Ovary (tissue), 9 donors: ENCODE results near the gene PITPNB. TPM values are rescaled to one million over a fixed set of nuclear protein-coding genes. Genes with fewer than 3 reads are reported as not detected.

Source experiments
- DNase-seq, 5 donors: peaks; one replicate each; pipeline ENCODE4 v3.0.0-alpha.2; 2019 to 2020
- H3K27ac ChIP-seq, 2 donors: fragments of 200-600 bp; one replicate each; pipeline versions ENCODE4 v1.5.1 to v1.8.0; 2019 to 2022
- H3K27me3 ChIP-seq: fragments of 200-600 bp; one replicate; pipeline ENCODE4 v1.8.0; 2022
- H3K36me3 ChIP-seq: fragments of 200-600 bp; sonication (generic); one replicate; pipeline ENCODE4 v1.5.1; 2019
- H3K4me1 ChIP-seq: one replicate; pipeline ENCODE4 v1.8.1; 2013; ENCODE audit warnings: mild to moderate bottlenecking, moderate library complexity; ENCODE audit not compliant: insufficient read depth
- H3K4me3 ChIP-seq: fragments of 200-600 bp; sonication (generic); one replicate; pipeline ENCODE4 v1.5.1; 2017
- H3K9me3 ChIP-seq, 2 donors: fragments of 200-600 bp in 1 of 2; sonication (generic) in 1 of 2; one replicate each; pipeline versions ENCODE4 v1.5.1 to v1.8.1; 2013 to 2019; ENCODE audit warnings: mild to moderate bottlenecking in 1 of 2, moderate library complexity in 1 of 2
- EP300 ChIP-seq: sonication (generic); formaldehyde crosslinking; IDR thresholded peaks from one replicate; pipeline ENCODE4 v1.6.1; 2017; ENCODE audit warnings: antibody characterized with exemption
- POLR2A ChIP-seq: fragments of 450-650 bp; IDR thresholded peaks from one replicate; pipeline ENCODE4 v1.6.1; 2017; ENCODE audit warnings: antibody characterized with exemption, mild to moderate bottlenecking, moderate library complexity
- WGBS, 3 donors: extraction: QIAGEN DNeasy Blood & Tissue Kit in 1 of 3; methylation state at CpG; one replicate each; pipeline versions ENCODE4 v1.1.5 to v1.1.7; 2013 to 2017; 5-methylcytosine and 5-hydroxymethylcytosine counted together
- intact Hi-C, 4 donors: fragments of 100-400 bp; cut with DNase I; formaldehyde crosslinking; loops; one replicate each; pipeline versions ENCODE4 v1.11.0 to v1.15.1; 2022 to 2023
- polyA plus RNA-seq, 2 donors: library from polyadenylated mRNA; stranded (reverse); fragments of 200-250 nt in 1 of 2; fragments of 350-450 nt in 1 of 2; fragmentation: Illumina TruSeq in 1 of 2; extraction: RNeasy Lipid Tissue Mini Kit (QIAGEN cat#74804) in 1 of 2; gene quantifications; one replicate each; pipeline ENCODE4 v1.2.3, GENCODE V29; 2013 to 2014
- total RNA-seq, 7 donors: library from RNA; depleted of rRNA in 2 of 7; stranded (reverse); fragments of >200 nt in 2 of 7; fragmentation: NEBNext Ultra II Directional in 3 of 7; extraction: Animal tissue kit (Norgen Biotek cat#: 25700) in 3 of 7; gene quantifications; one replicate each; pipeline versions ENCODE4 v1.1.0 to v1.2.4, GENCODE V29; 2016 to 2023
- TF ChIP-seq, protein P1 (sequence below), 3 donors: fragments of 450-650 bp in 2 of 3; fragments of 200-600 bp in 1 of 3; IDR thresholded peaks; one replicate each; pipeline versions ENCODE4 v1.5.1 to v1.8.0; 2016 to 2022; ENCODE audit warnings: antibody characterized with exemption in 3 of 3, mild to moderate bottlenecking in 1 of 3
- donor health status: DM: no; HTN: no; CAD: no; lungs with moderate emphysema.
- donor health status: DM: no; HTN: no; CAD: no.
- donor health status: Bipolar disorder and iron deficiency.
- donor health status: DM: yes; HTN: yes; CAD: no.
- donor health status: DM: no; HTN: no; CAD: no.
- donor health status: DM: yes; HTN: yes; CAD: no.

The PITPNB gene
- total and polyA plus RNA-seq, 9 donors = 26.6 to 77.2 (median 60.9) TPM

DNA sequence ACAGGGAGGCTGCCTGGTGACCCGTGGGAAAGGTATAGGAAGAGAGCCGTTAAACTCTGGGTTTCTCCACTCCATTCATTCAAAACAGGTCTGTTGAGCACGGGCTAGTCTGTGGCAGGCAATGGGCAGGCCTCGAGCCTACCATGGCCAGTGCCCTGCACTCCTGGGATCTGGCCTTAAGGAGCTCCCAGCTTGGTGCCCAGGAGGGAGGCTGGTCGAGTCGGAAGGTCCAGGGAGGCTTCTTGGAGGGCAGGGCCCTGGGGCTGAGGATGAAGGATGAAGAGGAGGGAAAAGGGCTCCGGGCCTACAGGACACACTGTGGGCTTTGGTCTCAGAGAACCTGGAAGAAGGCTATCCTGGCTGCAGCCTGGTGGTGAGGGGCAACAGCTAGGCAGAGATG, 75.6 kb downstream of the PITPNB start:
- H3K4me1 ChIP-seq = peaks cover 6% of the 10 kb centered on the region
- 72 to 74% (median 72%) methylated on average over 7 of the region's 7 CpGs for WGBS, 3 donors
- H3K27ac ChIP-seq = peak overlapping the region; percentile 32 to 71

DNA sequence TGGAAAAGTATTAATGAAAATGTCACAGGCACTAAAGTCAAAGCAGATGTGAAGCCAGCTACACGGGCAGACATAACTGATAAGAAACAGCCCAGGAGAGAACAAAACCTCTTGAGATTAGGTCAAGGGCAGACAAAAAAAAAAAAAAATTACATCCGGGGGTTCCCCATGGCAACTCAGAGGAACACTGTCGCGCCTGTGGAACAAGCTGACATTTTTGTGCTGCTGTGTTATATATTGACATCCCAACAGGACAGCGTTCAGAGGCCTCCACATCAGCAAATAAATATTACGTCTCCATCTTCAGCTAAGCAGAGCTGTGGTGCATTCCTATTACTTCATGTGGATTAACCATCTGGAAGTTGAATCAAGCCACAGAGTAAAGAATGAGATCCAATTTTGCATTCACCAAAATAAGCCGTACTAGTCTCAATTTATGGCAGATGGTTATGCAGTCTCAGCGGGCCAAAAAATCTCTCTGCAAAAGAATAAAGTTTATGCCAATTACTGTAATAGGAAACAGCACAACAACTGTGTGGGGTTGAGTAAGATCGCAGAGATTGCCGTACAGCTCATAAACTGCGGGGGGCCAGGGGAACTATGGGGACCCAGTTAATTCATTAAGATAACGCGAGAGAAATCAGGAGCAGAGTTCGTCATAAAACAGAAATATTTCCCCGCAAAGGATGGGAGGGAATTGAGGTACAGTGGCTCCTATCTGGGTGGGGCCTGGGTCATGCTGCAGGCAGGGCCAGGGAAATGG, 76.2 kb downstream of the PITPNB start:
- Histone ChIP-seq H3K9me3 (no peaks in the 10 kb centered on the region), H3K4me1 (peaks cover 6% of the 10 kb centered on the region), H3K4me3 (no peak overlapping the region), H3K27me3 (no peaks in the 10 kb centered on the region), H3K36me3 (no peaks in the 10 kb centered on the region), H3K27ac (peak overlapping the region; percentile 32 to 71)
- no peak for TF ChIP-seq POLR2A
- TF ChIP-seq EP300 = no peak
- TF ChIP-seq, protein P1, sequence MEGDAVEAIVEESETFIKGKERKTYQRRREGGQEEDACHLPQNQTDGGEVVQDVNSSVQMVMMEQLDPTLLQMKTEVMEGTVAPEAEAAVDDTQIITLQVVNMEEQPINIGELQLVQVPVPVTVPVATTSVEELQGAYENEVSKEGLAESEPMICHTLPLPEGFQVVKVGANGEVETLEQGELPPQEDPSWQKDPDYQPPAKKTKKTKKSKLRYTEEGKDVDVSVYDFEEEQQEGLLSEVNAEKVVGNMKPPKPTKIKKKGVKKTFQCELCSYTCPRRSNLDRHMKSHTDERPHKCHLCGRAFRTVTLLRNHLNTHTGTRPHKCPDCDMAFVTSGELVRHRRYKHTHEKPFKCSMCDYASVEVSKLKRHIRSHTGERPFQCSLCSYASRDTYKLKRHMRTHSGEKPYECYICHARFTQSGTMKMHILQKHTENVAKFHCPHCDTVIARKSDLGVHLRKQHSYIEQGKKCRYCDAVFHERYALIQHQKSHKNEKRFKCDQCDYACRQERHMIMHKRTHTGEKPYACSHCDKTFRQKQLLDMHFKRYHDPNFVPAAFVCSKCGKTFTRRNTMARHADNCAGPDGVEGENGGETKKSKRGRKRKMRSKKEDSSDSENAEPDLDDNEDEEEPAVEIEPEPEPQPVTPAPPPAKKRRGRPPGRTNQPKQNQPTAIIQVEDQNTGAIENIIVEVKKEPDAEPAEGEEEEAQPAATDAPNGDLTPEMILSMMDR (IDR thresholded peaks at IDR 0.05) = no peak
- DNase-seq = peak in 2 of 5 donors; percentile 32 to 38
- 33 to 41% (median 40%) methylated on average over 15 of the region's 15 CpGs for WGBS, 3 donors
- intact Hi-C loops = no loop called here

More for the DNA sequence above, 75.6 kb downstream of the PITPNB start:
- no peaks in the 10 kb centered on the region for H3K27me3 ChIP-seq
- H3K36me3 ChIP-seq = no peaks in the 10 kb centered on the region
- no peak overlapping the region for H3K4me3 ChIP-seq
- H3K9me3 ChIP-seq = no peaks in the 10 kb centered on the region
- peak in 1 of 5 donors; percentile 36 for DNase-seq
- intact Hi-C loops = no loop called here
- TF ChIP-seq, protein P1 (IDR thresholded peaks at IDR 0.05) = no peak

DNA sequence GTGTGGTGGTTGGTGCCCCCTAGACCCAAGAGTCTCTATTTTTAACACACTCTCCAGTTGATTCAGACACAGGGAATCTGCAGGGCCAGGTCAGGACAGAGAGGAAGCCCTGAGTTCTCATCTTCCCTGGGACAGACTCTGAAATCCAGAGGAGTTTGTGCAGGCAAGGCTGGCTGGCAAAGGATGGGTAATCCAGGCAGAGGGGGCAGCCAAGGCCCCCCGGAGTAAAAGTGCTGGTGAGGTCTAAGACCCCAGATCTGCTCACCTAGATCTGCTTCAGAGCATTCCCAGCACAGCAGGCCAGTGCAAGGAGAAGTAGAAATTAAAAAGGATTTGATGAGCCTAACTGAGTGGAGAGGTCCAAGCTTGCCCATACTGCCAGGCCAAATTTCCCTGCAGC, 76.9 kb downstream of the PITPNB start:
- Histone ChIP-seq H3K36me3 (no peaks in the 10 kb centered on the region), H3K9me3 (no peaks in the 10 kb centered on the region), H3K27me3 (no peaks in the 10 kb centered on the region), H3K4me3 (no peak overlapping the region), H3K4me1 (peaks cover 6% of the 10 kb centered on the region), H3K27ac (peak overlapping the region in 1 of 2 donors; percentile 71)
- peak in 1 of 5 donors; percentile 31 for DNase-seq
- 25 to 48% (median 25%) methylated on average over 1 of the region's 1 CpG for WGBS, 3 donors
- TF ChIP-seq POLR2A (no peak), EP300 (no peak)
- TF ChIP-seq, protein P1 (IDR thresholded peaks at IDR 0.05) = no peak
- intact Hi-C loops = no loop called here

DNA sequence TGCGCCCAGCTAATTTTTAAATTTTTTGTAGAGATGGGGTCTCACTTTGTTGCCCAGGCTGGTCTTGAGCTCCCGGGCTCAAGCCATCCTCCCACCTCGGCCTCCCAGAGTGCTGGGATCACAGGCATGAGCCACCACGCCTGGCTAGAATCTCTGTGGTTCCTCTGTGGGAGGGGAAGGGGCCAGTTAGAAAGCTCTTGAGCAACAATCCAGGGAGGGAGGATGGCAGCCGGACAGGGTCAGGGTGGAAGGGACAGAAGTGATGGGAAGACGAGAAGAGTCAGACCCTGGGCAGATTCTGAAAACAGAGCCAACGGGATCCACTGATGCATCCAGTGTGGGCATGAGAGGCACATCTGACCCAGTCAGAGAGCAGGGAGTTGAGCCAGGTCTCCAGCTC, 78.6 kb downstream of the PITPNB start:
- no peak overlapping the region for H3K27ac ChIP-seq
- 95 to 98% (median 96%) methylated on average over 7 of the region's 7 CpGs for WGBS, 3 donors
- no peaks in the 10 kb centered on the region for H3K36me3 ChIP-seq
- no peaks in the 10 kb centered on the region for H3K27me3 ChIP-seq
- intact Hi-C loops = no loop called here
- no peaks in the 10 kb centered on the region for H3K9me3 ChIP-seq
- no peak for TF ChIP-seq EP300
- TF ChIP-seq, protein P1 (IDR thresholded peaks at IDR 0.05) = no peak
- no peak for TF ChIP-seq POLR2A
- no peak overlapping the region for H3K4me3 ChIP-seq
- peak in 2 of 5 donors; percentile 13 to 28 for DNase-seq
- peaks cover 10% of the 10 kb centered on the region for H3K4me1 ChIP-seq
